ENCODE measurements around the gene ZRANB2.

DNA sequence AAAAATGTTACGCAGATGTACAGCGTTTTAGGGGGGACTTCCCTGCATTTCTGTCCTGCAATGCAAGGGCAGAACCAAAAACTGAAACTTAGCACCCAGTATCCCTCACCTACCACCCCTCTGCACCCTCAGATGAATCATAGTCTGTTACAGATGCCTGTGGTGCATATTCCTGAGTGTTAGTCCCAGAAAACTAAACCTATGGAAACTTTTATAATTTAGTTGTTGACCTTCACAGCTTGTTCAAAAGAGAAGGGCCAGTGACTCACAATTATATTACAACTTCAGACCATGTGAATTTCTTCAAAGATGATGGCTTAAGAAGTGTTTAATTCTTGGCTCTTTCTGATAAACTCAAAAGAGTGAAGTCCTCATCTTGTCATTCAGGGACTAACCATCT, 39.0 kb downstream of the ZRANB2 start:
- TF ChIP-seq, protein P1, sequence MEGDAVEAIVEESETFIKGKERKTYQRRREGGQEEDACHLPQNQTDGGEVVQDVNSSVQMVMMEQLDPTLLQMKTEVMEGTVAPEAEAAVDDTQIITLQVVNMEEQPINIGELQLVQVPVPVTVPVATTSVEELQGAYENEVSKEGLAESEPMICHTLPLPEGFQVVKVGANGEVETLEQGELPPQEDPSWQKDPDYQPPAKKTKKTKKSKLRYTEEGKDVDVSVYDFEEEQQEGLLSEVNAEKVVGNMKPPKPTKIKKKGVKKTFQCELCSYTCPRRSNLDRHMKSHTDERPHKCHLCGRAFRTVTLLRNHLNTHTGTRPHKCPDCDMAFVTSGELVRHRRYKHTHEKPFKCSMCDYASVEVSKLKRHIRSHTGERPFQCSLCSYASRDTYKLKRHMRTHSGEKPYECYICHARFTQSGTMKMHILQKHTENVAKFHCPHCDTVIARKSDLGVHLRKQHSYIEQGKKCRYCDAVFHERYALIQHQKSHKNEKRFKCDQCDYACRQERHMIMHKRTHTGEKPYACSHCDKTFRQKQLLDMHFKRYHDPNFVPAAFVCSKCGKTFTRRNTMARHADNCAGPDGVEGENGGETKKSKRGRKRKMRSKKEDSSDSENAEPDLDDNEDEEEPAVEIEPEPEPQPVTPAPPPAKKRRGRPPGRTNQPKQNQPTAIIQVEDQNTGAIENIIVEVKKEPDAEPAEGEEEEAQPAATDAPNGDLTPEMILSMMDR (IDR thresholded peaks at IDR 0.05), result no peak
- TF ChIP-seq POLR2A (IDR thresholded peaks at IDR 0.05) (no peak), POLR2AphosphoS5 (IDR thresholded peaks at IDR 0.05) (no peak)

Measured in breast epithelium (tissue), 3 donors.